ENCODE data around the gene MAD1L1.

MAD1L1 gene

DNA sequence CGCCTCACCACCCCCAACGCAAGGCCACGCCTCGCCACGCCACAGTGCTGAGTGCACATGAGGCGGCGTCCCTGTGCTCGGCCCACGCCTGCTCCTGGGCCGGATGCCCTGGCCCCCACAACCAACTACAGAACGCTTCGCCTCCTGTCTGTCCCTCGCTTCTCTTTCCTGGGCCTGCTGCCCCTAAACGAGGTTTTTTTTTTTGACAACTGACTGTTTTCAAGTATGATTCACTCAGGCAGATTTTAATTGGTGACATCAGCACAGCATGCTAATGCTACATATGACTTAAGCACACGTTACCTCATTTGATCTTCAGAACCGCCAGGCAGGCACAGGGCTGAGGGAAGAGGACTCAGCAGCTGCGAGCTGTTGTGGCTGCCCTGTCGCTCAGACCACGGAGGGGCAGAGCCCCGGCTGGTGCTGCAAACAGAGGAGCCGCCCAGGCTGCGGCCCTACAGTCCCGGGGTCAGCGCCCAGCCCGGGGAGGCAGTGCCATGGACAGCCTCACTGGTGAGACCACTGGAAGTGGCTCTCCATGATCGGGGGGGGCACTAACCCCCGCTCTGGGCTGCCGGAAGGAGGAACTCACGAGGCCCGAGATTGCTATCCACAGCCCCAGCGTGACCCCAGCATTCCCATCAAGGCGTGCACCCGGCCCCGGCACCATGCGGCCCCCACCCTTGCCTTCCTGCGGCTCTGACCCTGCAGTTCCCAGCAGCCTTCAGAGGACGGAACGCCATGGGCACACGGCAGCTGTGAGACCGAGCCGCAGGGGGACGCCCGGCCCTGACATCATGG lies 212.8 kb downstream of the MAD1L1 start:
- peak; percentile 29 for DNase-seq

DNA sequence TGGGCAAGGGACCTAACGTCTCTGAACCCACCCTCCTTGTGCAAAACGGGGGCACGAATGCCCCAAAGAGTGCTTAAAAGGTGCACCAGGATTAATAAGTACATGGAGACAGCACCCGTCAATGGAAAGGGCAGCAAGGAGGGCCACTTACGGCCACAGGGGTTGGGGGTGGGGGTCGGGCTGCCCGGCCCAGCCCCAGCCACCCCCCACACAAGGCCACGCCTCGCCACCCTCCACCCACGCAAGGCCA lies 213.4 kb downstream of the MAD1L1 start:
- no peak for DNase-seq

DNA sequence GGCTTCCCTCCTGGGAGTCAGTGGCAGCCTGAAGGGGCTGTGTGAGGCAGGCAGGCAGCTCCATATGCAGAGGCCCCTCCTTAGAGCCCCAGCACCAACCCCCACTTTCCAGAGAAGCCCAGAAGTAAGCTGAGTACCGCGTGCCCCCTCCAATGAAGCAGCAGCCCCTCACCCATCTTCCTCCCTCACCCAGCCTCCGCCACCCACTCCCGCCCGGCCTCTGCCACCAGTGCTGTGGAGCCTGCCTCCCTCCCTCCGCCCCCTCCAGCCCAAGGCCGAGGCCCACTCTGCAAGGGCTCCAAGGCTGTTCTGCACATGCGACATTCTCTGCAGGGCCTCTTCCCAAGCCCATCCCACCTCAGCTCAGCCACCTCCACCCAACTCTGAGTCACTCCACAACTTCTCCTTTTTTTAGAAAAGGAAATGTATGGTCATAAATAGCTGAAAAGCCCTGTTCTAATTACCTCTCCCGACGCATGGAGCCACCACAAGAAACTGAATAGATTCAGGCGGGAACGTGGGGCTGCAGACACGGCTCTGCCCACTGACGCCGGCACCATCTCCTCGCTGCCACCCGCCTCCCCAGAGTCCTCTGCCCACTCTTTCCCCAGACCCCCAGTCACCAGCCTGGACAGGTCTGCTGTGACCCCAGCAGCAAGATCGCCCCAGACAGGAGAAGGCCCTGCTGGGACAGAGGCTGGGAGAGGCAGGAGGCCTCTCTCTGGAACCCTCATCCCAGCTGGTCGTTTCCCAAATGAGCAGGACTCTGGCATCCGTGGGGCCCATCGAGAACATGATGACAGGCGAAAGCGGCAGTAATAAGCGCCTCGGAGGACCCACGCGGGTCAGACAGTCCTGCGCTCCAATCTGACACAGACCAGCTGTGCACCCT lies 213.9 kb downstream of the MAD1L1 start:
- no peak for DNase-seq

DNA sequence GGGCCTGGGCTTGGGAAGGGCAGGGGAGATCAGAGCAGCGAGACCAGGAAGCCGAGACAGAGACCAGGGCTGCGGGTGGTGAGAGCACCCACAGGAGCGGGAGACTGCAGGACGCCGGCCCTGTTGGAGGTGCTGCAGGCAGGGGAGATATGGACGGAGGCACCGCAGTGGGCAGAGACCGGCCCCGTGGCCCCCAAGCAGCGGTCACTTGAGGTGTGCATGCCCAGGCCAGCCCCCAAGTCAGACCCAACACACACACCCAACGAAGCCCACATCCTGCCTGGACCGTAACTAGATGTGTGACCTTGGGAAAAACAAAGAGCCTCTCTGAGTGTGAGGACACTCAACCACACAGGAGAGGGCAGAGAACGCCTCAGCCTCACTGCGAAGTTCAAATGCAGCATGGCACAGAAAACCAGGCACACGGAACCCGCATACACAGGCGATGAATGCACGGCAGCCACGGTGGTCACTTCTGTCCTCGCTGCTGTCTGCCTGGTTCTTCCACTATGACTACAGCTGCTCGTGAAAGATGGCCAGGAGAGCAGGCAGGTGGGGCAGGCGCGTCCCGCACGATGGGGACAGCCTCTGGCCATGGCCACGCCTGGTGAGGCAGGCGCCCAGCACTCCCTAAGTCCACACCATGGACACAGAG lies 214.7 kb downstream of the MAD1L1 start:
- DNase-seq = no peak

DNA sequence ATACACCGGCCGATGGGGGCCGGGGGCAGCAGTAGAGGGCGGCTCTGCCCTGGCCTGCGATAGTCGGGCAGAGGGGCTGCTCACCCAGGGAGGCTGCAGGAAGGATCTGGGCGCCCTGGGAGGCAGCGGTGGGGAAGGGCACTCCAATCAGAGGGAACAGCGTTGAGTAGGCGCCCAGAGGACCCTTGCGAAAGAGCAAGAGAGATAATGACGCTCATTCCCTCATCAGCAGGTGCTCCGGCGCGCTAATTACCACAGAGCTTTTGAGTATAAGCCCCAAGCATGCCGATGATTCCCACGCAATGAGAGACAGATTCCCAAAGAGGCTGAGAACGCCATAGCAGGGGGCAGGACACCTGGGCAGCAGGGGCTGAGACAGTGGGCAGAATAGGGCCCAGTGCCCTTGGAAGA lies 215.3 kb downstream of the MAD1L1 start:
- DNase-seq = no peak

DNA sequence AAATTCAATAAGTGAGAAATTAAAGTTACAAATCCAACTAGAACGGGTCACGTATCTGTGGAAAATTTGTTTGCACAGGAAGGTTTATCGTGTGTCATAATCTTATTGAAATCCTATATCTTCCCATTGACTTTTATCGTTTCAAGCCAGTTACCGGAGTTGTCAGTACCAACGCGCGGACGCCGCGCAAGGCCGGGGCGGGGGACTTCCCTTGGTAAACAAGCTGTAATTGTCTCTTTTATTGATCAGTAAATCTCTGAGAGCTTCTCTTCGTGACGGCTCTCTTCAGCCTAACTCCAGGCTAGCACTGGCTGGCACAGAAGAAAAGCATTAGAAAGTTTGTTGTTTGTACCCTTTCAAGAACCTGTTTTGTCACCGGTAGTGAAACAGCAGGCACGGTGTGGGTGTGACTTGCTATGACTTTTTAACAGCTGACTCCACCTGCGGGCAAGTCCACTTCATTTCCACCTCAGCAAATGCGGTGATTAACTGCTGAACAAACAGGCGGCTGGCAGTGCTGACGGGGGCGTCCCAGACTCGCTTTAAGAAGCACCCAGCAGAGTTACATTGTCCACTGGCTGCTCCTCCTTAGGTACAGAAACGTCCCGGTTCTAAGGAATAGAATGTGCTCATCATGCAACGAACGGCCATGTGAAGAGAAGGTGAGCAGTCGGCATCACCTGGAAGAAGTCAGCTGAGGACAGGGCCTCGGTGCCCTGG lies 215.8 kb downstream of the MAD1L1 start:
- no peak for DNase-seq

DNA sequence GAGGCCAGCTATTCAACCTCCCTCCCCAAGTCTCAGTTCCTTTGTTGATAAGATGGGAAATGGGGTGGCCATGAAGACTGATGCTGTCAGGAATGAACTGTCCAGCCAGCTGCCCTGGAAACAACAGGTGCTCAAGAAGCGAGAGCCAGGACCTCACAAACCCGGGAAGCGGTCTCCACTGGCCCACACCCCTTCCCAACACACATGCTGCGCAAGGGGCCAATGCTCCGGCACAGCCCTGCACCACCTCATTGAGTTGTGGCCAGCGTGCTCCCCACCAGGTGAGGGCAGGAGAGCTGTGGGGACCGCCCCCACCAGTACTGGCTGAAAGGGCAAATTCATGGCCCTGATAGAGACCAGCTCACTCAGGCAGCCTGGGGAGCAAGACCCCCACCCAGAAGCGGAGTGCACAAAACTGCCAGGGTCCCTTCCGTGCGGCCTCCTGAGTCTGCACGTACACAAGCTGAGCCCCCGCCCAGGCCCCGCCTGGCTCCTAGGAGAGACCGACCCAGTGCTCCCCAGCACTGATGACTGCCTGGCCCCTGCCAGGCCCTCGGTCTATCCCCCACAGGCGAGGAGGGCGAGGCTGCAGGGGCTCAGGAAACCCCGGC lies 216.6 kb downstream of the MAD1L1 start:
- no peak for DNase-seq

DNA sequence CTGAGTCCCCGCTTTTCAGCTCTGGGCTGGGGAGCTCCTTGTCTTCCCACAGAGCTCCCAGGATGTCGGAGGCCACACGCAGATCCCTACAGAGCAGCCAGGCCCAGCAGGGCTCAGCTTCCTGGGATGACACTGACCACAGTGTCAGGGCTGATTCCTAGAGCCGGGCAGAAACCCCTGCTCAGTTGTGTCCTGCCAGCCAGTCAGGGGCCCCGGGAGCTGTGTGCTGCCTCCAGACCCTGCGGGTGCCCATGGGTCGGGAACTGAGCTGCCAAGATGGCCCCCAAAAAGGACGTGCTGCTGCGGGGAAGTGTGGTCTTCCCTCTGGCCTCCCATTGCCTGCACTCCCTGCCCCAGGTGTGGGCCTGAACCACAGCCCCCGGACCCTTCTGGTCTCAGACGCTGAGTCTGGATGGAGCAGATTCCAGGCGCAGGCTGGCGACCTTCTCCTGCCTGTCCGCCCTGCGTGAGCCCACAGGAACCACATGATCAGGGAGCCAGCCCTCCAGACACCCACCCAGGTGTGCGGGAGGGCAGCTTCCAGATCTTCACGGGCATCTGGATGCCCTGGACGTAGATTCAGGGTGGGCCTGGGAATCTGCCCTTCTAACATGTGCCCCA lies 217.4 kb downstream of the MAD1L1 start:
- no peak for DNase-seq

DNA sequence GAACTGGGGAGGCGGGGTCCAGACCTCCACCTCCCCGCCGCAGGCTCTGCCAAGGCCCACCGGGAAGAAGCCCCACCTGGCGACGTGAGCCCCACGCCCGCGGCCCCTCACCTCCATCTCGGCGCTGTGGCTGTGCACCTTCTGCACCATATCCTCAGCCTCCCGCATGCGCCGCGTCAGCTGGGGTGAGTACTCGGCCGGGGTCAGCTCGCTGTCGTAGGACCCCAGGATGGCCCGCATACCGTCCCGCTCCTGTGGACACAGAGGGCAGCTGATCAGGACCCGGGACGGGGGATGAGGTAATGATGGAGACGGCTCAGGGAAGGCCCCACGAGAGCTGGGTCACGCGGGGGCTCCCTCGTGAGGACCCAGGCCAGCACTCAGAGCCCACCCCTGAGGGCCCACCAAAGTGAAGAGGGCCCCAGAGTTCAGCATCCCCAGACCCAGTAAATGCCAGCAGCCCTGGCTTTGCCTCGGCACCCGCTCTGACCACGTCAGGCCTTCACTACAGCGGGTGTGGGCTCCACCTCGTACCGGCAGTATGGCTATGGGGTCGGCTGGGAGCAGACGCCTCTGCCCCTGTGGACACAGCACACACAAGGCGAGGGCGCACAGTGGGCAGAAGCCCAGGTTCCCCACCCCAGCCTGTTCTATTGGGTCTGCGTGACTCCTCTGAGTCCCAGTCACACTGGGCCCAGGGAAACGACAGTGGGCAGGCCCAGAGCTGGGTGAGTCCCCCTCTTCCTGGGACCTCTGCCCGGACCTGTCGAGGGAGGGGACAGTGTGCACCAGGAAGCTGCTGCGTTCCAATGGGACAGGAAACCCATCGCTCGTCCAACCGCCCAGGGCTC lies 218.1 kb downstream of the MAD1L1 start:
- DNase-seq = no peak

DNA sequence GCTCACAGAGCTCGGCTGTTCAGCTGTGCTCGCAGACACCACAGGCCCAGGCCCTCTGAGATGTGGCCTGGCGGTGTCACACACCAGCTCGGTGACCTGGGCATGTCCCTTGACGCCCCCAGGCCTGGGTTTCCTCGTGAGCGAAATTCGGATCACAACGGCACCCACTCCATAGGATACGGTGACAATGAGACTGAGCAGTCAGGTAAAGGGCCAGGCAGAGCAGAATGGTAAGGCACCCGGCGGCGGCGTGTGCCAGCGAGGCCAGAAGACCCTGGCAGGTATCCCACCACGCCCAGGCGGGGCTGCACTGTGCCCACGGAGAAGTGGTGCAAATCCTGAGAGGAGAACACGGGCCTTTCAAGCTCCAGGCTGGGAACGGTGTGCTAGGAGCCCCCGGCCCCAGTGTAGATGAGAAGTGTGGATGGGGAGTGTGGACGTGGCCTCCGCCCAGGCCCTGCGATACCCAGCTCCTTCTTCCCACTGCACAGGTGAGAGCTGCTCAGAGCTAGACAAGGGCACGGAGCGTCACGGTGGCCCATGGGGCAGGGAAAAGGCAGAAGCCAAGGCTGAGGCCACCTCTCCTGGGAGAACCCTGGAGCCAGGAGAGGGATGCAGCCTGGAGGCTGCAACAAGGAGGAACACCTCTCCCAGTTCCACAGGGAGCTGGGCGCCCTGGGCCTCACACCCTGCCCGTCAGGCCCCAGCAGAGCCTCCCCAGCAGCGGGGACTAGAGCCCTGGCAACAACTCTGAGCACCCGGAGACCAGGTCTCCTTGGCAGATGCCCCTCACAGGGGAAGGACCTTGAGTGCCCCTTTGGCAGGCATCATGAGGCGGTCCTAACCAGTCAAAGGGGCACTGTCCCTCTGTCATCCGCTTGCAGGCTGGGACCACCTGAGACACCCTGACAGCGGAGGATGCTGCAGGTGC lies 219.1 kb downstream of the MAD1L1 start:
- DNase-seq = no peak

DNA sequence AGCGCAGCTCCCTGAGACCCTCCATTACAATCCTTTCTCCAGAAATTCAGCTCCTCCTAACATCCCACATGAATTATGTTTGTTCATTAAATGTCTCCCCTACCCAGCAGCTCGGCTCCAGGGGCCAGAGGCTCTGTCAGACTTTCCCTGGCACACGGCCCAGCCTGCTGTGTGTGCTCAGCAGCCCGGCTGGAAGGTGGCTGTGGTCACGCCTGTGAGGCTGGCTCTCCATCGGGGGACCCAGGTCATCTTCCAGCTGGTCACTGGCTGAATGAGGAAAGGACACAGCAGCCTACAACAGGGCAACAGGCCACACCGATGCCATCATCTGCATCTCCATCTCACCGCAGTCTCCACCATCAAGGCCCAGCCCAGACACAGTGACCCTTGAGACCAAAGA lies 219.8 kb downstream of the MAD1L1 start:
- no peak for DNase-seq

DNA sequence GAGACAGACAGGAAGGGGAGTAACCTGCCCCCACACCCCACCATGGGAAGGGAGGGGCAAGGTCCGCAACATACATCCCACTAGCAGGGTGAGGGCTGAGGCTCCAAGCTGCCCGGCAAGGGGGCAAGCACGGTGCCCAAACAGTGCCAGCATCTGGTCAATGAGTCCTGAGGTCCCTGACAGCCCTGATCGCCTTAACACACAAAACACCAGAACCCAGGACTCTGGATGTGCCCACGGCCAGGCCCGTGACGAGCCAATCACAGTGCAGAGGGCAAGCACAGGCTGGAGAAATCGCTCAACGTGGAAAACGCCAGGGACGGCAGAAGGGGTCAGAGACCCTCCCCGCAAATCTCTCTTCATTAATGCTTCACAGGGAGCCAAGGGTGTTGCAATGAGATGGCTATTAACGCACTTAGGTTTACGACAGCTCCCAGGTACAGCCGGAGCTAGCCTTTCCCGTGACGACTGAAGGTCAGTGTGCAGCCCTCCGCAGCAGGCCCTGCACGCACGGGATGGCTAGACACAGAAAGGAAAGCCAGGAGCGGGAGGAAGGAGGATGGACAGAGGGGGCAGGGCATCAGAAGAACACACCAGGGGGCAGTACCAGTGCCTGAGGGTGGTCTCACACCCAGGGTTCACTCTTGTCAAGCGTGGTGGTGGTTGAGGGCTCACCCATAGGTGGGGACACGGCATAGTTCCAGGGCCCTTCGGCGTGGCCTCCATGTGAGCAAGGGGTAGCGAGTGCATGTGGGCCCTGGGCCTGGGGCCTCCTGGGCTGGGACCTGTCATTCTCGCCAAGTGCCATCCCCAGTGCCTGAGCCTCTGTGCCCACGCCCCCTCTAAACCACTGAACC lies 220.5 kb downstream of the MAD1L1 start:
- DNase-seq = no peak

DNA sequence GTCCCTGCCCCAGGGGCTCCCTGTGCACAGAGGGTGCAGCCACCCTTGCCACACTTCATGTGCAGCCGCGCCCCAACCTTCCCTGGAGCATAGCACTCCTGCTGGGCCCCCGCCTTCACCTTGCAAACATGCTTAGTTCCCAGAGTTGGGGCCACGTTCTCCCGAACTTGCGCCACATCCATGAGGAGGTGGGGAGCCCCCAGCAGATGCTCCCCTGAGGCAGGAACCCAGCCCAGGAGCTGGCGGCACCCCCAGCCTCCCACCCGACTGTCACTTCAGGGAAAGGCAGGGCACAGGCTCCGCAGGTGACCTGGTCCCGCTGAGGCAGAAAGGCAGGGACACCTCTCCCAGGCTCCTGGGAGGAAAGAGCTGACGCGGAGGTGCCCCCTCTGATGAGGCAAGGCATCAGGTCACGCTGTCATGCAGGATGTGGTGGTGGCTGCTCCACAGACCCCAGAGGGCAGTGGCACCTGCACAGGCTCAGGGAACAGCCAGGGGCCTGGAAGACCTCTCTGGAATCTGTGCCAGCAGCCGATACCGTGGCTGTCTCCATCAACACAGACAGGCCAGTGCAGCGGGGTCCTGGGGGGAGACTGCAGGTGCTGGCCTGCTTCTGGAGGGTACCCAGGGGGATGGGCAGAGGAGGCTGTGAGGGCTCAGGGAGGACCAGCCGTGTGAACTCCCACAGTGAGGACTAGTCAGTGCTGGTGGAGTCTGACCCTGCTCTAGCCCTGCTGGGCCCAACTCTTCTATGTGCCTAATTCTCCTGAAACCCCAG lies 221.3 kb downstream of the MAD1L1 start:
- DNase-seq = no peak

DNA sequence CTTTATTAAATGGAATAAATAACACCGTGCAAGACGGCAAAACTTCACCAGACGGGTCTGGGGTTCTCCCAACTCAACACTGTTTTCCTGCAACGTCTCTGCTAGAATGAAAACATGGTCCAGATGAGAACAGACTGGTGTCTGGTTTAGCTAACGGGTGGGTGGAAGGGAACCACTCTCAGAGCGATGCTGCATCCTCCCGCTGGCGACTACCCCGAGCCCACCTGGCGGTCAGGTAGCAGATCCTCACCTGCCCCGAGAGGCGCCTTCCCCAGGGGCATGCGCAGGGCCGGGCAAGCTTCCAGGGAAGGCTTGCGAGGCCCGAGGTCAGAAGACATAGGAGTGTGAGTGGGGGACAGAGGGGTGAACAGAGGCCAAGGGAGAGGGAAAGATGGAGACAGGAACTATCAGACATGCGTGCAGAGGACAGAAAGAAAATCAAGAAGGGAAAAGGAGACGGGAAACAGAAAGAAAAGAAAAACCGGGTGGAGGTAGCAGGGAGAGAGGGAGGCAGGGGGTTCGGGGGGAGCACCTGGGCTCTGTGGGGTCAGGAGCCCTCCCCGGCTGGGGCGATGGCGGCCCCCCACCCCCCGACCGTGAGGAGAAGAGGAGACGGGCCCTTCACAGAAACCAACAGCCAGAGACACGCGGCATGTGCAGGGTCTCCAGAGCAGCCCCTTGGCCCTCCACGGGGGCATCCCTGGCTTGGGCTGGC lies 222.0 kb downstream of the MAD1L1 start:
- no peak for DNase-seq

DNA sequence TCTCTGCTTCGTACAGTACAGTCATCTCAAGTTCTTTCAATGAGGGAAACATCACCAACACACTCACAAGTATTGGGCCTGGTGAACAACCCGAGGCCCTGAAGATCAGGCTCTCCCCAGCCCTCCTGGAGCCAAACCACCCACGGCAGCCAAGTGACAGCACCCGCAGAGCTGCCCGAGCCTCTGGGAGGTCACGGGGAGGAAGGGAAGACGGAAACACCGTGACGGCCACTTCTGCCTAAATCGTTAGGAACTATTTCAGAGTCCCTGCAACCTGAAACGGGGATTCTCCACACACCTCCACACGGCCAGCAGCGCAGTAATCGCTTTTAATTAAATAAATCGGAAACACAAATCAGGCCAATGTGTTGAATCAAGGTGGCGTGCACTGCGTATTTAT lies 222.6 kb downstream of the MAD1L1 start:
- DNase-seq = no peak

DNA sequence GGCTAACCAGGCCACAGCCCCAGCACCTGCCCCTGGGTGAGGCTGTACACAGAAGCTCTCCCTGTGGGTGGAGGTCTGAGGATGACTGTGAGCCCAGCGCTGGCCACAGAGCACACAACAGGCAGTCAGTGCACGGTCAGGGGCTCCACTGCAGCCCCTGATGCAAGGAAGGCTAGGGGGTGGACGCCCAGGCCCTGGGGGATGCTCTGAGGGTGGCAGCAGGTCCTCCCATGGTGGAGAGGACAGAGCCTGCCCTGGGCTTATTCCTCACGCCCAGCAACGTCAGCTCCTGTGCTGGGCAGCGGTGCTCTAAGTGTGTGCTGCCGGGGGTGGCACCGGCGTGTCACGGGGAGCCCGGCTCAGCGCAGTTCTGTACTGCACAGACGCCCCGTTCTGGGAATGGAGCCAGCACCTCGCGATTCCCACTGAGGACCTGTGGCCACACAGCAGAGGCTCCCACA lies 223.2 kb downstream of the MAD1L1 start:
- no peak for DNase-seq

DNA sequence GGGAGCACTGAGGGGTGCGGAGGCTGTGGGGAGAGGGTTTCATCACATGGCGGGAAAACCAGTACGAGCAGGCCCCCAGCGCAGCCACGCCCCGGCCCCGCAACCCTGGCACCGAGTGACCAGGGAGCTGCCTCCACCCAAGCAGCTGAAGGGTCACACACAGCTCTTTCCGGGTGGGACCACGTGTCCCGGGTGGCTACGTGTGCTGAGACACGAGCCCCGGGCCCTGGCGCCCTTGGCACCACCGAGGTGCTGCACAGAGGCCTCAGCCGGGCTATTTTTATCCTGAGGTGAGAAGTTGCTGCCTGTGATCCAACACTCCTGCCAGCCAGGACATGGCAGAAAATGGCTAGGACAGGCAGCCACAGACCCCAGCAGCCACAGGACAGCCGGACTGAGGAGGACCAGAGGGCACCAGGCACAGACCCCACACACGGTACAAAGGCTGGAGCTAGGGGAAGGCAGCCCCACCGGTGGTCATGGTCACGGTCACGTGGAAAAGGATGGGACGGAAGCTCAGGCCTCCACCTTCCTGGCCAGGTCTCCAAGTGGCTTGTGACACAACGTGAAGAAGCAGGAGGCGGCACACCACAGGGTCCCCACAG lies 223.7 kb downstream of the MAD1L1 start:
- DNase-seq = no peak

All from activated gamma-delta T cell treated with Interleukin-2 at 50 U/mL for 16 hours (primary cell).